Astrocyte (in vitro differentiated cells and primary cell): ENCODE data around the gene NAIP. TPM values are rescaled to one million over a fixed set of nuclear protein-coding genes. Genes with fewer than 3 reads are reported as not detected.
"Not testable (repeated sequence)": the region's sequence is repeated elsewhere in the genome, so short reads cannot be mapped to it uniquely, and the experiment has no call there.

Experiments
- DNase-seq: peaks from one replicate; pipeline ENCODE4 v3.0.0-alpha.2; 2010; ENCODE audit warnings: low read depth
- FAIRE-seq: peaks from 2 replicates; lab custom pipeline; 2011; peaks lifted over from hg19 to GRCh38; lab: Jason Lieb, UNC
- H2AFZ ChIP-seq: 2 replicates; pipeline ENCODE4 v1.6.0; 2012; ENCODE audit warnings: low read depth, low read length, inconsistent platforms
- H3K27ac ChIP-seq: 2 replicates; pipeline ENCODE4 v1.5.1; 2011; ENCODE audit warnings: low read depth, low read length, inconsistent platforms
- H3K27me3 ChIP-seq: 2 replicates; pipeline ENCODE4 v1.6.0; 2011; ENCODE audit warnings: low read length, inconsistent platforms; ENCODE audit not compliant: insufficient read depth
- H3K36me3 ChIP-seq: 2 replicates; pipeline ENCODE4 v1.5.1; 2011; ENCODE audit warnings: low read length, inconsistent platforms; ENCODE audit not compliant: insufficient read depth
- H3K4me1 ChIP-seq: 2 replicates; pipeline ENCODE4 v1.5.1; 2011; ENCODE audit warnings: low read length, inconsistent platforms; ENCODE audit not compliant: insufficient read depth
- H3K4me2 ChIP-seq: 2 replicates; pipeline ENCODE4 v1.6.0; 2012; ENCODE audit warnings: low read length, inconsistent platforms
- H3K4me3 ChIP-seq: 2 replicates; pipeline ENCODE4 v1.5.1; 2011; ENCODE audit warnings: low read depth, mild to moderate bottlenecking, low read length, inconsistent platforms; ENCODE audit not compliant: insufficient read depth
- H3K79me2 ChIP-seq: 2 replicates; pipeline ENCODE4 v1.6.0; 2012; ENCODE audit warnings: mild to moderate bottlenecking, low read length, inconsistent platforms; ENCODE audit not compliant: insufficient read depth
- H3K9ac ChIP-seq: 2 replicates; pipeline ENCODE4 v1.6.0; 2012; ENCODE audit warnings: mild to moderate bottlenecking, low read length, inconsistent platforms
- H3K9me3 ChIP-seq: 2 replicates; pipeline ENCODE4 v1.5.1; 2012; ENCODE audit warnings: low read depth, mild to moderate bottlenecking, low read length, inconsistent platforms; ENCODE audit not compliant: insufficient read depth
- H4K20me1 ChIP-seq: 2 replicates; pipeline ENCODE4 v1.6.0; 2012; ENCODE audit warnings: low read length, inconsistent platforms; ENCODE audit not compliant: insufficient read depth
- H3K27ac Mint-ChIP-seq: one replicate; pipeline ENCODE4 v1.8.0; 2021; ENCODE audit warnings: mild to moderate bottlenecking, mixed read lengths; ENCODE audit not compliant: unreplicated experiment
- H3K27me3 Mint-ChIP-seq: one replicate; pipeline ENCODE4 v1.8.0; 2021; ENCODE audit warnings: low read depth, mixed read lengths; ENCODE audit not compliant: unreplicated experiment
- H3K36me3 Mint-ChIP-seq: one replicate; pipeline ENCODE4 v1.8.0; 2021; ENCODE audit warnings: low read depth, mixed read lengths; ENCODE audit not compliant: unreplicated experiment
- H3K4me1 Mint-ChIP-seq: one replicate; pipeline ENCODE4 v1.8.0; 2021; ENCODE audit warnings: low read depth, mixed read lengths; ENCODE audit not compliant: unreplicated experiment
- H3K4me3 Mint-ChIP-seq: one replicate; pipeline ENCODE4 v1.8.0; 2021; ENCODE audit warnings: mild to moderate bottlenecking, moderate library complexity, mixed read lengths; ENCODE audit not compliant: unreplicated experiment
- H3K9me3 Mint-ChIP-seq: one replicate; pipeline ENCODE4 v1.8.0; 2021; ENCODE audit warnings: mild to moderate bottlenecking, mixed read lengths; ENCODE audit not compliant: unreplicated experiment
- total RNA-seq: library from RNA; stranded (reverse); gene quantifications from 2 replicates; pipeline ENCODE4 v1.2.1, GENCODE V29; 2021

NAIP gene
- total RNA-seq, 1 donor from 2014 or later = 6.0 TPM

- not testable (repeated sequence) for H3K4me3 ChIP-seq, H3K27ac Mint-ChIP-seq, H3K4me1 ChIP-seq, DNase-seq, H3K4me1 Mint-ChIP-seq, H3K9me3 Mint-ChIP-seq, H3K36me3 ChIP-seq, H3K9ac ChIP-seq, H3K36me3 Mint-ChIP-seq, FAIRE-seq, H3K9me3 ChIP-seq, H4K20me1 ChIP-seq, H3K27me3 ChIP-seq, H3K4me3 Mint-ChIP-seq, H2AFZ ChIP-seq, H3K79me2 ChIP-seq, H3K27ac ChIP-seq, H3K27me3 Mint-ChIP-seq, H3K4me2 ChIP-seq
Observed at GRCh38 chr5:70964531-70964930, 60.6 kb downstream of the NAIP start.

GRCh38 chr5:70953068-70953467 lies 72.1 kb downstream of the NAIP start:
- H2AFZ ChIP-seq, H4K20me1 ChIP-seq, H3K4me1 ChIP-seq, H3K36me3 ChIP-seq, H3K27ac ChIP-seq, H3K9ac ChIP-seq, DNase-seq, H3K36me3 Mint-ChIP-seq, H3K27me3 ChIP-seq, H3K4me1 Mint-ChIP-seq, H3K27me3 Mint-ChIP-seq, H3K27ac Mint-ChIP-seq, H3K4me3 ChIP-seq, H3K4me2 ChIP-seq, FAIRE-seq, H3K9me3 ChIP-seq, H3K79me2 ChIP-seq, H3K4me3 Mint-ChIP-seq, H3K9me3 Mint-ChIP-seq: not testable (repeated sequence)

DNA sequence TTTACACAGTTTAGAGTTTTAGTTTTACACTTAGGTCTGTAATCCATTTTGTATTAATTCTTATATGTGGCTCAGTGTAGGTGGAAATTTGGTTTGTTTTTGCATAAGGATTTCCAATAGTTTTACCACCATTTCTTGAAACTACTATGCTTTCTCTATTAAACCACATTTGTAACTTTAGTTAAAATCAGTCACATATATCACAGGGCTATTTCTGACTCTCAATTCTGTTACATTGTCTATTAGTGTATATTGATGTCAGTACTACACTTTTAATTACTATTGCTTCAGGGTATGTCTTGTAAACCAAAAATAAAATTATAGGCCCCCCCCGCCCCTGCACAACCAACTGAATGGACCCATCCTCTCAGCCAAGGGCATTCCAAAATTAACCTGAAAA lies 92.6 kb downstream of the NAIP start:
- H3K36me3 Mint-ChIP-seq, H3K27me3 Mint-ChIP-seq, H3K4me2 ChIP-seq, H3K4me1 Mint-ChIP-seq, H2AFZ ChIP-seq, H3K27me3 ChIP-seq, H3K9me3 ChIP-seq, H3K27ac ChIP-seq, H3K36me3 ChIP-seq, H3K79me2 ChIP-seq, H3K4me3 Mint-ChIP-seq, H3K4me1 ChIP-seq, DNase-seq, H3K27ac Mint-ChIP-seq, FAIRE-seq, H3K9me3 Mint-ChIP-seq, H3K9ac ChIP-seq, H3K4me3 ChIP-seq, H4K20me1 ChIP-seq: not testable (repeated sequence)

DNA sequence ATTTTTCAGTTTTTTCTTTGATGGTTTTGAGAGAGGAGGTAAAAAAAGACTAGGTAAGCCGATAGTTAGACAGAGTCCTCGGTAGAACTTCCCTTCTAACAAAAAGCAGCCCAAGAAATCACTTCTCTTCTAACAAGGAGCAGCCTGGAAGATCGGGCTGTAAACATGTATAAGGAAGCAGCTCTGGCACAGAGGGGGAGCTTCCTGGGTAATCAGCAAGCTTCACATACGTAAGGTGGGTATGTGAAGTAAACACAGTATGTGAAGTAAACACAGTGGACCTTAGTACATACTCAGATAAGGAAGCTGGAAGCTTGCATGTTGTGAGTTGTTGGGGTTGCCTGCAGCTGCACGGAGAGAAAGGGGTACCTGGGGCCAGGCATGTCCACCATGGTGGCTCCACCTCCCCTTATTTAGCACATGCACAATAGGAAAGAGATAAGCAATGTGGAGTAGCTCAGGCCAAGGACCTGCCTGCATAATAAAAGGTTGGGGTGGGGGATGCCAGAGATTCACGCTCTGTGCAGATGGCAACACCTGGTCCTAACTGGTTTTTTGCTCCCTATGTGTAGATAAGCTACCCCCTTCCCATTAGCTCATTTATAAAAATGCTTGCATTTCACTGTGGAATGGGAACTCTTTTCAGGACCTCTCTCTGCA lies 93.3 kb downstream of the NAIP start:
- not testable (repeated sequence) for H3K4me1 ChIP-seq, H3K9me3 Mint-ChIP-seq, H4K20me1 ChIP-seq, FAIRE-seq, H3K9me3 ChIP-seq, H3K27me3 ChIP-seq, H3K4me3 Mint-ChIP-seq, H3K79me2 ChIP-seq, H2AFZ ChIP-seq, H3K9ac ChIP-seq, H3K4me2 ChIP-seq, H3K27me3 Mint-ChIP-seq, H3K4me3 ChIP-seq, H3K36me3 Mint-ChIP-seq, DNase-seq, H3K4me1 Mint-ChIP-seq, H3K27ac Mint-ChIP-seq, H3K36me3 ChIP-seq, H3K27ac ChIP-seq

DNA sequence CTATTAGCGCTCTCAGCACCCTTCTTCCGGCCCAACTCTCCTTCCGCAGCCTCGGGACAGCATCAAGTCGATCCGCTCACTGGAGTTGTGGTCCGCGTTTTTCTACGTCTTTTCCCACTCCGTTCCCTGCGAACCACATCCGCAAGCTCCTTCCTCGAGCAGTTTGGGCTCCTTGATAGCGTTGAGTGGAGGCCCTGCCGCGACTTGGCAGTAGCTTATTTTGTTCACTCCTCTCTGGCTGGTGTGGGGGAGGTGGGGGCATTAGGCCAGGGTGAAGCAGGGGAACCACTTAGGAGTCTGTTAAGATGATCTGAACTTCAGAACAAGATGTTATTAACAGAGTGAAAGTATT lies 100.0 kb downstream of the NAIP start:
- H3K9me3 ChIP-seq, H3K4me3 ChIP-seq, FAIRE-seq, H3K4me2 ChIP-seq, H3K4me1 Mint-ChIP-seq, H3K27ac Mint-ChIP-seq, H3K27ac ChIP-seq, H3K9ac ChIP-seq, H3K4me1 ChIP-seq, H3K36me3 ChIP-seq, H2AFZ ChIP-seq, H3K36me3 Mint-ChIP-seq, H3K9me3 Mint-ChIP-seq, H3K79me2 ChIP-seq, H3K4me3 Mint-ChIP-seq, DNase-seq, H3K27me3 Mint-ChIP-seq, H3K27me3 ChIP-seq, H4K20me1 ChIP-seq: not testable (repeated sequence)
